GM21576 (cell line): Measurements from ENCODE around the gene GADD45B.
"Not testable (repeated sequence)": the region's sequence is repeated elsewhere in the genome, so short reads cannot be mapped to it uniquely, and the experiment has no call there.

Experiments
- ATAC-seq: cut with Tn5 transposase; IDR thresholded peaks from one replicate; pipeline ENCODE4 v1.9.1; 2021; ENCODE audit warnings: mild to moderate bottlenecking, moderate library complexity; ENCODE audit not compliant: unreplicated experiment

Gene GADD45B

GRCh38 chr19:2512523-2513431 is 36.9 kb downstream of the GADD45B start:
- ATAC-seq, result no peak

- no peak for ATAC-seq
Measured at GRCh38 chr19:2514981-2515518, 39.1 kb downstream of the GADD45B start.

- ATAC-seq, result no peak
Measured at GRCh38 chr19:2516727-2517126, 40.8 kb downstream of the GADD45B start.

GRCh38 chr19:2517881-2518601 is 42.1 kb downstream of the GADD45B start:
- no peak for ATAC-seq

- not testable (repeated sequence) for ATAC-seq
Measured at GRCh38 chr19:2518856-2519255, 42.9 kb downstream of the GADD45B start.

- ATAC-seq, result no peak
Measured at GRCh38 chr19:2519482-2519881, 43.6 kb downstream of the GADD45B start.

- no peak for ATAC-seq
Measured at GRCh38 chr19:2523630-2524311, 47.8 kb downstream of the GADD45B start.

- ATAC-seq, result no peak
Measured at GRCh38 chr19:2524361-2524839, 48.5 kb downstream of the GADD45B start.

- ATAC-seq, result no peak
Measured at GRCh38 chr19:2524840-2525723, 49.2 kb downstream of the GADD45B start.

GRCh38 chr19:2527171-2527570 is 51.2 kb downstream of the GADD45B start:
- ATAC-seq, result no peak

- ATAC-seq, result no peak
Measured at GRCh38 chr19:2527686-2528085, 51.8 kb downstream of the GADD45B start.
